GM19238 (cell line): Measurements from ENCODE around the gene SLC30A5.
"Not testable (repeated sequence)": the region's sequence is repeated elsewhere in the genome, so short reads cannot be mapped to it uniquely, and the experiment has no call there.

ENCODE experiments used
- DNase-seq: peaks from one replicate; pipeline ENCODE4 v3.0.0; 2011; ENCODE audit warnings: low spot score; ENCODE audit not compliant: insufficient read length

SLC30A5 gene

DNA sequence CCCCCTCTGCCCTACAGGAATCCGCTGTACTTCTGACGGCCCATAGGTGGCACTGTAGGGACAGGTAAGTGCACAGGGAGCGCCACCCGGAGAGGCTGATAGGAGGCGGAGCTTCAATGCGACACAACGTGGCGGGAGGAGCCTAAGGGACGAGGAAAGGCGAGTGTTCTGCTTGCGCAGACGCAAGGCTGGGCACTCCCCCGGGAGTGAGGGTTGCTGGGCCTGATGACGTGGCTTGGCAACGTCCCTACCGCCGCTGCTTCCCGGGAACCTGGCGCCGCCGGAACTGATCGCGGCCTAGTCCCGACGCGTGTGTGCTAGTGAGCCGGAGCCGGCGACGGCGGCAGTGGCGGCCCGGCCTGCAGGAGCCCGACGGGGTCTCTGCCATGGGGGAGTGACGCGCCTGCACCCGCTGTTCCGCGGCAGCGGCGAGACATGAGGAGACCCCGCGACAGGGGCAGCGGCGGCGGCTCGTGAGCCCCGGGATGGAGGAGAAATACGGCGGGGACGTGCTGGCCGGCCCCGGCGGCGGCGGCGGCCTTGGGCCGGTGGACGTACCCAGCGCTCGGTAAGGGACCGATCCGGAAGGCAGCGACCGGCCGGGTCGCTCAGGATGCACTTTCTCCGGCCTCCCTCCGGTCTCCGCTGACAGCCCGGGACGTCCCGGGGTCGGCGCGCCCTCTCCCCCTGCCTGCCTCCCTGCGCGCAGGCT lies at the start of gene SLC30A5:
Gene SLC30A5 (plus strand): TSS at position 244 of the 712 bp plus-strand sequence. CDS start 242 bp downstream, at position 486.
- peak; percentile 94 for DNase-seq

GRCh38 chr5:69045213-69045612 lies 48.6 kb upstream of the SLC30A5 start:
- DNase-seq: not testable (repeated sequence)

GRCh38 chr5:69046375-69046957 lies 47.3 kb upstream of the SLC30A5 start:
- no peak for DNase-seq

DNA sequence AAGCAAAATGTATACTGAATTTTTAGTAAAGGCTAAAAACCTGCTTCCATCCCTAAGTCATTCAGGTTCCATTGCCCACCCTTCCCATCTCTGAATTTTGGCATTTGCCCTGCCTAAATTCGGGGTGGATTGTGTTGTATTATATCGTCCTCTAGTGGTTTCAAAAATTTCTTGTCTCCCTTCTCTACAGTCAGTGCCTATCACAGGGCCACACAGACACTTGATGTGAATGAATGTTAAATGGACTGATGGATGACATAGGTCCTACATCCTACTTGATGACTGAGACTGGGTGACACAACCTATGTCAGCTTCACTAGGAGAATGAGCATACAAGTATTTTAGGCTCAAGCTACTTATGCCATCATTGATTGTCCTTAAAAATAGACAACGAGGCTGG lies 45.6 kb upstream of the SLC30A5 start:
- no peak for DNase-seq

DNA sequence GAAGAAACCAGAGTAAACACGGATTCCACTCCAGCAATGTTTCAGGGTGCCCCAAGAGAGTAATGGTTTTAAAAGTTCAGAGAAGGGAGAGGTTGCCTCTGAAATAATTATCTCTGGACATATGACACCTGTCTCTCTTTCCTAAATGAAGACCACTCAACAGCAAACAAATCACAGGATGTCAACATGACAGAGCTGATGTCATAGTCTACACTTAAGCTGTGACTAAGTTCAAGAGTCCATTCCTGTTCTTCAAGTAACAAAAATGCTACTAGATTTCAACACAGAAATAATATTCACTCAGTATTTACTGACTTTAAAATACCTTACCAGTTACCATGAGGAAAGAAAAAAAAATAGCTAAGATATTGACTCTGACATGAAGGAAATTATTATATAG lies 44.7 kb upstream of the SLC30A5 start:
- DNase-seq: no peak

DNA sequence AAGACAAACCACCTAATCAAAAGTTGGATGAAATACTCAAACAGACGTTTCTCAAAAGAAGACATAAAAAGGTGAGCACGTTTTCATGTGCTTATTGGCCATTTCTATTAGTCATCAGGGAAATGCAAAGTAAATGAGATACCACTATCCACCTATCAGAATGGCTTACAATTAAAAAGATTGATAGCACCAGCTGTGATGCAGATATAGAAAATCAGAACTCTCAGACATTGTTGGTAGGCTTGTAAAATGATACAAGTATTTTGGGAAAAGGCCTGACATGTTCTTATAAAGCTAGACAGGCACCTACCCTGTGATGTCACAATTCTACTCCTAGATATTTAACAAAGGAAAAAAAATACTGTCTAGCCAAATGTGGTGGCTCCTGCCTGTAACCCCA lies 44.0 kb upstream of the SLC30A5 start:
- DNase-seq: no peak

- DNase-seq: no peak
Observed at GRCh38 chr5:69050214-69050613, 43.6 kb upstream of the SLC30A5 start.

GRCh38 chr5:69052181-69052580 lies 41.6 kb upstream of the SLC30A5 start:
- no peak for DNase-seq

- no peak for DNase-seq
Observed at GRCh38 chr5:69074664-69075521, 18.9 kb upstream of the SLC30A5 start.

- DNase-seq: no peak
Observed at GRCh38 chr5:69075522-69076179, 18.2 kb upstream of the SLC30A5 start.

- DNase-seq: no peak
Observed at GRCh38 chr5:69078921-69079540, 14.8 kb upstream of the SLC30A5 start.

DNA sequence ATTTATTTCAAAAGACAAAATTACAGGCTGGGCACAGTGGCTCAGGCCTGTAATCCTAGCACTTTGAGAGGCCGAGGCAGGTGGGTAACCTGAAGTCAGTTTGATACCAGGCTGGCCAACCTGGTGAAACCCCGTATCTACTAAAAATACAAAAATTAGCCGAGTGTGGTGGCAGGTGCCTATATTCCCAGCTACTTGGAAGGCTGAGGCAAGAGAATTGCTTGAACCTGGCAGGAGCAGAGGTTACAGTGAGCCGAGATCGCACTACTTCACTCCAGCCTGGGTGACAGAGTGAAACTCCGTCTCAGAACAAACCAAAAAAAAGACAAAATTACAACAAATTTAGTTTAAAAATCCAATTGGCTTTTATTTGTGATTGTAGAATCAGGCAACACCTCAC lies 14.3 kb upstream of the SLC30A5 start:
- DNase-seq: no peak

- DNase-seq: no peak
Observed at GRCh38 chr5:69083412-69083811, 10.4 kb upstream of the SLC30A5 start.

DNA sequence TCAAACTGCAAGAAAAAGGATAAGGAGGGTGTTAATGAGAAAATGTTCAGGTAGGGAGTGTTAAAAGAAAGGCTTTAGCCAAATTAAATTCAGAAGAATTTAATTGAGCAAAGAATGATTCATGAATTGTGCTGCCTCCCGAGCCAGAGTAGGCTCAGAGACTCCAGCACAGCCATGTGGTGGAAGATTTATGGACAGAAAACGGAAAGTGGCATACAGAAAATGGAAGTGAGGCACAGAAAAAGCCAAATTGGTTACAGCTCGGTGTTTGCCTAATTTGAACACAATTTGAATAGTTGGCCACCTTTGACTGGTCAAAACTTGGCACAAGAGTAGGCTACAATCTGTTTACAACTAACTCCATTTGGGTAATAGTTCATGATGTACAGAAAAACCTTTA lies 9.6 kb upstream of the SLC30A5 start:
- no peak for DNase-seq

GRCh38 chr5:69084903-69085302 lies 8.9 kb upstream of the SLC30A5 start:
- no peak for DNase-seq

- no peak for DNase-seq
Observed at GRCh38 chr5:69086206-69086605, 7.6 kb upstream of the SLC30A5 start.

- not testable (repeated sequence) for DNase-seq
Observed at GRCh38 chr5:69088006-69088405, 5.8 kb upstream of the SLC30A5 start.

DNA sequence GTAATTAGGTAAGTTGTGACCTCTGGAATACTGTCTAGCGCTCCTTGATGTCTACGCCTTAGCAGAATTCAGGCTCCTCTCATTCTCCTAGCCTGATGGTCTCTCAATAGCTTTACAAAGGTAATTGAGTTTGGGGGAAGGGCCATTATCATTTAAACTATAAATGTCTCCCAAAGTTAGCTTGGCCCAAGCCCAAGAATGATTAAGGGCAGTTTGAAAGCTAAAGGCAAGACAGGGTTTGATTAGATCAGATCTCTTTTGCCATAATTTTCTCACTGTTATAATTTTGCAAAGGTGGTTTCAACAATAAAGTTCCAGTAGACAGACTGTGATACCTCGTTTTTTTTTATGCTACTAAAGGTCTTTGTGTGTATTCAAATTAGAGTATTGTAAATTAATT lies 3.7 kb upstream of the SLC30A5 start:
- DNase-seq: no peak

DNA sequence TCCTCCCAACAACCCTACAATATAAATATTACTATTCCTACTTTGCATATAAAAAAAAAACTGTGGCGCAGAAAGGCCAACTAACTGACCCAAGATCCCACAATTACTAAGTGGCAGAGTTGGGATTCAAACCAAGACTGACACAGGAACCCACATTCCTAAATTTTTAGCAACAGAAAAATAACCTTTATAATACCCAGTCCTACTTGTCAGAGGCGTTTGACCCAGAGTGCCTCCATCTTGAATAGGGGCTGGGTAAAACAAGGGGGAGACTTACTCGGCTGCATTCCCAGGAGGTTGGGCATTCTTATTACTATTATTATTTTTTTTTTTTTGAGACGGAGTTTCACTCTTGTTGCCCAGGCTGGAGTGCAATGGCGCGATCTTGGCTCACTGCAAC lies 2.0 kb upstream of the SLC30A5 start:
- no peak for DNase-seq

DNA sequence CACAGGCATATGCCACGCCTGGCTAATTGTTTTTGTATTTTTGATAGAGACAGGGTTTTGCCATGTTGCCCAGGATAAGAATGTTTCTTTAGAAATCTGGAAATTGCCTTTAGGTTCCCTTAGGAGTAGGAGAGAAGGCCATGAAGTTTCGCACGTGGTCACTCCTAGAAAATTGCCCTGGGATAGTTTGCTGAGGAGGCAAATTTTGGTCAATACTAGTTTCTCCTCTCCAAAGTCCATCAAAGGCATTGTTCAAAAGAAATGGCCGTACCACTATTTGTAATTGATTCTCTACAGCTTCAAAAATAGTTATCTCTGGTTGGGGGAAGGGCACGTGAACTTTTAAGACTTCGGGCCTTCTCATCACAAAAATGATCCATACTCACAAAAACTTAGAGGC lies 845 bp upstream of the SLC30A5 start:
- no peak for DNase-seq

- DNase-seq: no peak
Observed at GRCh38 chr5:69099302-69099701, 5.5 kb downstream of the SLC30A5 start.
